Measurements from ENCODE around the gene DHRS7B.
"Not testable (repeated sequence)": the region's sequence is repeated elsewhere in the genome, so short reads cannot be mapped to it uniquely, and the experiment has no call there.

GRCh38 chr17:21124517-21124916 lies 2.2 kb upstream of the DHRS7B start:
- not testable (repeated sequence) for TF ChIP-seq CTCF (conservative IDR thresholded peaks at IDR 0.05 in 1 of 2, IDR thresholded peaks at IDR 0.05 in 1 of 2; ENCODE audit: low read depth in 1 of 2, low read length in 2 of 2); EZH2 (IDR thresholded peaks at IDR 0.05; ENCODE audit: low read length, missing control alignments)
